Upper lobe of left lung (tissue), 4 donors: ENCODE data around the gene LZTR1.

Source experiments
- EP300 ChIP-seq, 4 donors: sonication (generic); formaldehyde crosslinking; IDR thresholded peaks; one replicate each; pipeline ENCODE4 v1.5.1; 2017; ENCODE audit warnings: antibody characterized with exemption in 4 of 4, control low read depth in 2 of 4
- POLR2A ChIP-seq, 4 donors: fragments of 450-650 bp; IDR thresholded peaks; one replicate each; pipeline ENCODE4 v1.5.1; 2016 to 2017; ENCODE audit warnings: antibody characterized with exemption in 4 of 4, mild to moderate bottlenecking in 2 of 4
- POLR2AphosphoS5 ChIP-seq, 2 donors: sonication (generic); formaldehyde crosslinking; IDR thresholded peaks; one replicate each; pipeline ENCODE4 v1.5.1; 2017; ENCODE audit warnings: antibody characterized with exemption in 2 of 2
- TF ChIP-seq, protein P1 (sequence below), 6 experiments: fragments of 450-650 bp in 4 of 6; fragments of 200-600 bp in 2 of 6; sonication (generic) in 2 of 6; IDR thresholded peaks; one replicate each; pipeline ENCODE4 v1.5.1; 2016 to 2019; ENCODE audit warnings: antibody characterized with exemption in 6 of 6

GRCh38 chr22:20956258-20957101, 25.6 kb upstream of the LZTR1 start:
- TF ChIP-seq, protein P1, sequence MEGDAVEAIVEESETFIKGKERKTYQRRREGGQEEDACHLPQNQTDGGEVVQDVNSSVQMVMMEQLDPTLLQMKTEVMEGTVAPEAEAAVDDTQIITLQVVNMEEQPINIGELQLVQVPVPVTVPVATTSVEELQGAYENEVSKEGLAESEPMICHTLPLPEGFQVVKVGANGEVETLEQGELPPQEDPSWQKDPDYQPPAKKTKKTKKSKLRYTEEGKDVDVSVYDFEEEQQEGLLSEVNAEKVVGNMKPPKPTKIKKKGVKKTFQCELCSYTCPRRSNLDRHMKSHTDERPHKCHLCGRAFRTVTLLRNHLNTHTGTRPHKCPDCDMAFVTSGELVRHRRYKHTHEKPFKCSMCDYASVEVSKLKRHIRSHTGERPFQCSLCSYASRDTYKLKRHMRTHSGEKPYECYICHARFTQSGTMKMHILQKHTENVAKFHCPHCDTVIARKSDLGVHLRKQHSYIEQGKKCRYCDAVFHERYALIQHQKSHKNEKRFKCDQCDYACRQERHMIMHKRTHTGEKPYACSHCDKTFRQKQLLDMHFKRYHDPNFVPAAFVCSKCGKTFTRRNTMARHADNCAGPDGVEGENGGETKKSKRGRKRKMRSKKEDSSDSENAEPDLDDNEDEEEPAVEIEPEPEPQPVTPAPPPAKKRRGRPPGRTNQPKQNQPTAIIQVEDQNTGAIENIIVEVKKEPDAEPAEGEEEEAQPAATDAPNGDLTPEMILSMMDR (IDR thresholded peaks at IDR 0.05), result no peak
- no peak for TF ChIP-seq POLR2AphosphoS5 (IDR thresholded peaks at IDR 0.05)
- TF ChIP-seq POLR2A (IDR thresholded peaks at IDR 0.05), result no peak
- TF ChIP-seq EP300 (IDR thresholded peaks at IDR 0.05), result no peak
